Fibroblast of skin of abdomen (primary cell): ENCODE data around the gene MOB3A.

Experiments used
- DNase-seq: peaks from one replicate; pipeline ENCODE4 v3.0.0-alpha.2; 2013

The MOB3A gene

GRCh38 chr19:2058570-2059421 is 37.3 kb downstream of the MOB3A start:
- DNase-seq: no peak

DNA sequence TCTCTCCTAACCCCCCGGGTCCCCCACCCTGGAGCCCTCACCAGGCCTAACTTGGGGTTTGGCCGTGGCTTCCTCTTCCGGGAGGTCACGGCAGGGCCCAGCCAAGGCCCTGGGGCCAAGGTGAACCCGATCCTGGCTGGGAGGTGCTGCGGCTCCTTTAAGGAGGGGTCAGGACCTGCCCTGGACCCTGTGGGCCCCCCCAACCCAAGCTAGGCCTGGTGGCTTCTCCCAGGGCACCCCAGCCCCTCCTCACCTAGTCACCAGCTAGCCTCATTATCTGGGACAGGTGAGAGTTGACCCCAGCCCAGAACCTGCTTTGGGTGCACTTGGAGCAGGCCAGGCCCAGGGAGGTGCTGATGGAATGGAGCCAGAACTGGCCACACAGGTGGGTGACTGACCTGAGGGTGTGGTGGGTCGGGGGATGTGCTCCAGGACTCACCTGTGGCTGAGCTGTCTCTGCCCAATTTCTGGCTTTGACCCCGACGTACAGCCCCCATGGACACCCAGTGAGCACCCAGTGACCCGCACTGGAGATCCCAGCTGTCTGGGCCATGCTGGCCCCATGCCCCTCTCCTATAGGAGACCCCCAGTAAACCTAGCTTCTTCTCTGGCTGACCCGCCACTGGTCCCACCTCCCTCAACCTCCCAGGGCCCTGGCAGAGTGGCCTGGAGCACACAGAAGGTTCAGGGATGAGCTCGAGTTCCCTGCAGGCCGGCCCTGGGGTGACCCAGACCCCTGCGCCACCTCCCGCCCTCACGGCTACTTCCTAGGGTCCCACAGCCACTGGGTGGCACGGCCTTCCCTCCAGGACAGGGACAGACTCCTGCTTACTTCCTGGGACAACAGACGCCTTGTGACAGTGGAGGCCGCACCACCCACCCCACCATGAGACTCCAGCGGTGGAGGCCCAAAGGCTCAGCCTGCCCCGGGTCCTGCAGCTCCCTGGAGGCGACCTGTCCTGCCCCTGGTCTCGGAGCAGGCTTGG is 38.3 kb downstream of the MOB3A start:
- no peak for DNase-seq

- no peak for DNase-seq
These were observed 39.3 kb downstream of the MOB3A start for GRCh38 chr19:2056837-2057192.

GRCh38 chr19:2055931-2056836 is 39.9 kb downstream of the MOB3A start:
- peak; percentile 77 for DNase-seq

- DNase-seq: no peak
These were observed 41.4 kb downstream of the MOB3A start for GRCh38 chr19:2054763-2055162.

DNA sequence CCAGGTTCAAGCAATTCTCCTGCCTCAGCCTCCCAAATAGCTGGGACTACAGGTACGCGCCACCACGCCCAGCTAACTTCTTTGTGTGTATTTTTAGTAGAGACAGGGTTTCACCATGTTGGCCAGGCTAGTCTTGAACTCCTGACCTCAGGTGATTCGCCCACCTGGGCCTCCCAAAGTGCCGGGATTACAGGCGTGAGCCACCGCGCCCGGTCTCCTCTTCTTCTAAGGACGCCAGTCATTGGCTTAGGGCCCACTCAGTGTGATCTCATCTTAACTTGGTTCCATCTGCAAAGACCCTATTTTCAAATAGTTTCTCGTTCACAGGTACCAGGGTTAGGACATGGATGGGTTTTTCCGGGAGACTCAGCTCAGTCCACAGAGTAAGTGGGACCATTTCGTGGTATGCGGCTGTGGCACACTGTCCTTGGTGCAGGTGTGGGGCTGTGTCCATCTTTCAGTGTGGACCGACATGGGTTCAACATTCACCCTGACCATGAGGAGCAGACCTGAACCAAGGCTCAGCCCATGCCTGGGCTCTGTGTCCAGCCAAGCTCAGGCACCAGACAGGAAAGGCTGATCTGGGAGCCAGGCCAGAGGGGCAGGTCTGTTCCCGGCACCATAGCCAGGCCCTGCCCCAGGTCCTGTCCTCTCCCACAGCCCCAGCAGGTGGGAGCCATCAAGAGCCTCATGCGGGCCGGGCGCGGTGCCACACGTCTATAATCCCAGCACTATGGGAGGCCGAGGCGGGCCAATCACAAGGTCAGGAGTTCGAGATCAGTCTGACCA is 42.3 kb downstream of the MOB3A start:
- no peak for DNase-seq

- no peak for DNase-seq
These were observed 44.1 kb downstream of the MOB3A start for GRCh38 chr19:2051773-2052704.

DNA sequence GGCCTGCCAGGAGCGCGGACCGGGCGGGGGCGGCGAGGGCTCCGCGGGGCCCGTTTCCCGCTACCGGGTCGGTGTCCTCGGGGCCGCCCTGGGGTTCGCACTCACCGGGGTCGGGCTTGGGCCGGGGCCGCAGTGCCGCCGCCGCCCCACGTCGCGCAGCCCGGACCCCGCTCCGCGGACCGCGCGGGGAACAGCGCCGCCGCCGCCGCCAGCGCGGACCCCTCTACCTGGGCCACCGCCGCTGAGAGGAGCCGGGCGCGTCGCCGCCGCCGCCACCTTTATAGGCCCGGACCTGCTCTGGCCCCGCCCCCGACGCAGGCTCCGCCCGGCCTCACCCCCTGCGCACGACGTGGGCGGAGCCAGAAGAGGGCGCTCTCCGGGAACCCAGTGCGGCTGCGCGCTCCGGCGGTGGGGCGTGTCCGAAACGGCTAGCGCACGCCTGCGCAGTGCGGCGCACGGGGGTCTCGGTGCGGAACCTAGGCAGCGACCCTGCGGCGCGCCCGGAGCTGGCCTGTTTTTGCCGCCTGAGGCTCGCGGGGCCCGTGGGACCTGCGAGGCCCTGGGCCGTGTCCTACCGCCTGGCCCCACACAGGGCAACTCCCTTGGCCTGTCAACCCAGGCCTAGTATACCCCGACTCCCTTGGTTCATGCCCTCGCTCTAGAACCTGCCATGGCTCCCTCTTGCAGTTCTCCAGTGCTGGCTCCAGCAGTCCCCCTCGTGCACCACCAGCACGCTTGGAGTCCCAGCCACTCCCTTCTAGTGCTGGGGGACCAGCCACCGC is 44.9 kb downstream of the MOB3A start, which contains the start of gene MKNK2:
MKNK2 (minus strand) TSS at position 254 of the 782 bp plus-strand sequence. CDS start 393 bp downstream, outside the sequence.
- peak; percentile 84 for DNase-seq

GRCh38 chr19:2050349-2050990 is 45.7 kb downstream of the MOB3A start:
- no peak for DNase-seq

GRCh38 chr19:2049741-2050348 is 46.3 kb downstream of the MOB3A start:
- peak; percentile 46 for DNase-seq

GRCh38 chr19:2048959-2049740 is 47.0 kb downstream of the MOB3A start:
- DNase-seq: no peak

- DNase-seq: no peak
These were observed 47.8 kb downstream of the MOB3A start for GRCh38 chr19:2048104-2048958.

GRCh38 chr19:2047449-2048103 is 48.5 kb downstream of the MOB3A start:
- DNase-seq: no peak

- DNase-seq: no peak
These were observed 49.1 kb downstream of the MOB3A start for GRCh38 chr19:2047076-2047448.

DNA sequence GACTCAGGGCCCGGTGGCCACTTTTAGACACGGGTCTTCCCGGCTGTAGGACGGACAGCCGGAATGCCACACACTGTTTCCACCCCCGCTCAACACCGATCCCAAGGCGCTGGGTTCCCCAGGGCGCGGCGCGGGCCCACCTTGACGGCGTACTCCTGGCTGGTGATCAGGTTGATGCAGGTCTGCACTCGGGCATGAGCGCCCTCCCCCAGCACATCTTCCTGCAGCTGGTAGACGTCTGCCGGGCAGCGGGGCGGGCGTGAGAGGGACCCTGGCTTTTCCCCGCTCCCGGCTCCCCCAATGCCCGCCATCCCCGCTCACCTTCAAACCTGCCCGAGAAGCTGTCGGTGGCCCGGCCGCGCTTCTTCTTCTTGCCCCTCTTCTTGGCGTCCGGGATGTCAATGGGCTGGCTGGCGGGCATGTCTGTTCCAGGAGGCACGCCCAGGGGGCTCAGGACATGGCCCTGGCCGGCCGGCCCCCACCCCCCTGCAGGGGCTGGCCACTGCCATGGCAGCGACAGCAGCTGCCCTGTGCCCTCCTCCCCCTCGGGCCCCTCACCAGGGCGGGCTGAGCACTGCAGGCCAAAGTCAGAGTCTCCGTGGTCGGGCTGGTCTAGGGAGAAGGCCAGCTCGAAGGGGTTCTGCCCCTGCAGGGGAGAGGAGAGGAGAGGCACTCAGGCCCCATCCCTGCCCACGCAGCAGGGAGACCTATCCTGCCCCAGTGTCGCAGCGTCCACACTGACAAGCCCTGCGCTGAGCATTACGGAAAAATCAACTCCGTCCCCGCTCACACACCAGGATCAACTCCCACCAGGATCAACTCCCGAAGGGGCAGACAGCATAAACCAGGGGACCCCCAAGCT is 49.8 kb downstream of the MOB3A start:
- no peak for DNase-seq
